HUES48 (cell line): ENCODE data around the gene KRT83.

Experiments used
- H3K27ac ChIP-seq: one replicate; pipeline ENCODE4 v1.7.0; 2013; ENCODE audit warnings: low read depth, low read length, inconsistent platforms
- H3K27me3 ChIP-seq: 2 replicates; pipeline ENCODE4 v1.6.1; 2013; ENCODE audit warnings: mild to moderate bottlenecking, low read length; ENCODE audit not compliant: control insufficient read depth, insufficient read depth
- H3K36me3 ChIP-seq: 2 replicates; pipeline ENCODE4 v1.6.1; 2013; ENCODE audit warnings: low read length; ENCODE audit not compliant: control insufficient read depth, insufficient read depth
- H3K4me1 ChIP-seq: 2 replicates; pipeline ENCODE4 v1.6.1; 2013; ENCODE audit warnings: mild to moderate bottlenecking, low read length; ENCODE audit not compliant: control insufficient read depth, insufficient read depth
- H3K4me3 ChIP-seq: 2 replicates; pipeline ENCODE4 v1.5.1; 2013; ENCODE audit warnings: mild to moderate bottlenecking, low read depth, low read length
- H3K9ac ChIP-seq: 2 replicates; pipeline ENCODE4 v1.6.1; 2013; ENCODE audit warnings: mild to moderate bottlenecking, low read depth, low read length, moderate library complexity
- H3K9me3 ChIP-seq: 2 replicates; pipeline ENCODE4 v1.6.1; 2013; ENCODE audit warnings: low read length; ENCODE audit not compliant: control insufficient read depth, insufficient read depth

KRT83 gene

DNA sequence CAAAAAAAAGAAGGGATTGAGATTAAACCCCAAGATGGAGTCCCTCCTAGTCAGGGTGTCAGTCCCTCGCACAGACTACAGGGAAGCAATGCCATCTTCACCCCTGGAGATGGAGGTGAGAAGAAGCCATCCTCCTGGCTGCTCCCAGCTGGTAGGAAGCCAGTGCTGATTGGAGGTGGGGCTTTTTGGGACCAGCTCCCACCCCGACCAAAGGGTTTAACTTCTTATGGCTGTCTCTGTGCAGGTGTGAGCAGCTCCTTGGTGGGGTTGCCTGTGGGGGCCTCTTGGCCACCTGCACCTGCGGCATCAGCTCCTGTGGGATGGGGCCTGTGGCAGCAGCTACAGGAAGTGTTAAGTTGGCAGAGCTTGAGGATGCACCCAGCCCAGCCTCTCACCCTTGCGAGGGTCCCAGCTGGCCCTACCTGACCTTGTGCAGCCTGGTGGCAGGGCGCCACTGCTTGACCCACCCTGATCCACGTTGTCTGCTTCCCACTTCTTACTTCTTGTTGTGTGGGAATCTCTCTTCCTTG is 50.6 kb downstream of the KRT83 start:
- Histone ChIP-seq H3K36me3 (no peaks in the 10 kb centered on the region), H3K4me1 (peaks cover 3% of the 10 kb centered on the region; the same call in 1 of the 2 replicates), H3K9me3 (no peaks in the 10 kb centered on the region), H3K9ac (no peak overlapping the region), H3K4me3 (no peak overlapping the region), H3K27me3 (no peaks in the 10 kb centered on the region), H3K27ac (no peak overlapping the region)

DNA sequence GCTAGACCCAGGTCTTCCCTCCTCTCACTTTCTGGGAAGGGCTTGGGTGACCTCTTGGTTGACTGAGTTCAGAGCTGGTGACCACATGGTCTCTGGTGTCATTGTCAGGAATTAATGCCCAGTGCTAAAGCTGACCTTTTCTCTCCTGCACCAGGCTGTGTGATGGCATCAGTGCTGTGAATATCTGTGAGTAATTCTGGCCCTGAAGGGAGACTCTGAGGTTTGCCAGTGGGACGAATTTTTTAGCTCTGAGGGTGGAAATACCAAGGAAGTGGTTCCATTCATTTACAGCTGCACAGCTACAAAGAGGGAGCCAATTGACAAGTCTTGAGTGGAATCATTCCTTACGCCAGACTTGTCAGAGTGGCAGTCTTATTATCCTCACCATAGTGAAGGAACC is 53.0 kb downstream of the KRT83 start:
- no peak overlapping the region for H3K27ac ChIP-seq
- no peak overlapping the region for H3K9ac ChIP-seq
- peaks cover 3% of the 10 kb centered on the region; the same call in 1 of the 2 replicates for H3K4me1 ChIP-seq
- no peaks in the 10 kb centered on the region for H3K9me3 ChIP-seq
- H3K36me3 ChIP-seq: no peaks in the 10 kb centered on the region
- H3K4me3 ChIP-seq: no peak overlapping the region
- no peaks in the 10 kb centered on the region for H3K27me3 ChIP-seq

DNA sequence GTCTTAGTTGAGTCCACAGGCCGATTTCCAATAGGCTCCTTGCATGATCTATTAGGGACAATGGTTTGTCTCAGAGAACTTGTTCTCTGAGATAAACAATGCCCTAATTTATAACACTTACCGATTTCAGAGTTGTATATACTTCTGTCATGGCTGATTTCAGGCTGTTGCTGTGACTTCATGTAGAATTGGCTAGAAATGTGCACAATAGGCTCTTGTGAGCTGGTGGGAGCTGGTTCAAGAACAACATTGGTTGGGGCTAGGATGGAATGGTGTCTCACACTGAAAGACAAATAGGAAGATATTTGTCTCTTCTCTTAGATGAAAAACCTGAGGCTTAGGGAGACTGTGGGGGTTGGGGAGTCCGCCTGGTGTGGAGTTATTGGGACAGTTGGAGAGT is 53.5 kb downstream of the KRT83 start:
- no peaks in the 10 kb centered on the region for H3K27me3 ChIP-seq
- 0 out of 2 replicates have a peak, but pooled peaks cover 3% of the 10 kb centered on the region for H3K9me3 ChIP-seq
- no peaks in the 10 kb centered on the region for H3K36me3 ChIP-seq
- H3K27ac ChIP-seq: no peak overlapping the region
- H3K9ac ChIP-seq: no peak overlapping the region
- peaks cover 3% of the 10 kb centered on the region; the same call in 1 of the 2 replicates for H3K4me1 ChIP-seq
- no peak overlapping the region for H3K4me3 ChIP-seq

DNA sequence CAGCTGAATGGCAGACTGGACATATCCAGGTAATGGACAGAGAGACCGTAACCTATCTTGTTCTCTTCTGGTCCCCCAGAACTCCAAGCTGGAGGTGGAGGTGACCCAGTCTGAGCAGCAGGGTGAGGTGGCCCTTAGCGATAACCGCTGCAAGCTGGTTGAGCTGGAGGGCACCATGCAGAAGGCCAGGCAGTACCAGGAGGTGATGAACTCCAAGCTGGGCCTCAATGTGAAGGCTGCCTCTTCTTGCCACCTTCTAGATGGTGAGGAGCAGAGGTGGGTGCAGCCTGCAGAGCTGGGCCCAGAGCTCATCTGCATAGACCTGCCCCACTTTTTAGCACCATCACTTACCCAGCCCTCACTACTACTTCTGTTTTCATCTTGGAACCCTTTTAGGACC is 53.9 kb downstream of the KRT83 start:
- Histone ChIP-seq H3K4me3 (no peak overlapping the region), H3K4me1 (peaks cover 3% of the 10 kb centered on the region; the same call in 1 of the 2 replicates), H3K27ac (no peak overlapping the region), H3K36me3 (no peaks in the 10 kb centered on the region), H3K9me3 (peaks cover 5% of the 10 kb centered on the region; the same call in 1 of the 2 replicates), H3K27me3 (no peaks in the 10 kb centered on the region), H3K9ac (no peak overlapping the region)

DNA sequence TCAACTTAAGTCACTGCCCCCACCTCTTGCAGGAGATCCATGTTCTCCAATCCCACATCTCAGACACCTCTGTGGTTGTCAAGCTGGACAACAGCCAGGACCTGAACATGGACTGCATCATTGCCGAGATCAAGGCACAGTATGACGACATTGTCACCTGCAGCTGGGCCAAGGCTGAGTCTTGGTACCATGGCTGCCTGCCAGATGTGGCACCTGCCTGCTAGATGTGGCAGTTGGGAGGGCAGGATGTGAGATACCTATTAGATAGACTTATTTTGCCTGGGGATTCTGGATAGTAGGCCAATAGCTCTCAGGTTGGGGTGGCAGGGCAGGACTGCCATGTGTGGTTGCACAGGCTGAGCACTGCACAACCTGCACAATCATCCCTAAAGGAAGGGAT is 54.7 kb downstream of the KRT83 start:
- Histone ChIP-seq H3K4me1 (peaks cover 3% of the 10 kb centered on the region; the same call in 1 of the 2 replicates), H3K36me3 (no peaks in the 10 kb centered on the region), H3K27me3 (no peaks in the 10 kb centered on the region), H3K27ac (no peak overlapping the region), H3K4me3 (no peak overlapping the region), H3K9ac (no peak overlapping the region), H3K9me3 (peaks cover 9% of the 10 kb centered on the region; the same call in 1 of the 2 replicates)

DNA sequence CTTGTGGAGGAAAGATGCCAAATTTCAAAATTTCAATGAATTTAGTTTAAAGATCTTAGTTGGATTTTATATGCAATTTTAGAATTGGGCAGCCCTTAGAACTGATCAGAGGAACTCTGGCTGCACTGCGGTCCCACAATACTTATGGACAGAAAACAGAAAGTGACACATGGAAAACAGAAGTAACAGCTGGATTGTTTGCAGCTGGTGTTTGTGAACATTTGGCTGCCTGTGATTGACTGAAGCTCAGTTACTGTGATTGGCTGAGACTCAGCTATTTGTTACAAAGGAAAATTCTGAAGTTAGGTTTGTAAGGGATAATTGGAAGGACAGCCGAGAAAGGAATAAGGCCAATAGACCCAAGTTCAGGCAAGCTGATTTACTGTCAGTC is 56.8 kb downstream of the KRT83 start:
- no peak overlapping the region for H3K9ac ChIP-seq
- no peaks in the 10 kb centered on the region for H3K36me3 ChIP-seq
- H3K9me3 ChIP-seq: peaks cover 9% of the 10 kb centered on the region; the same call in 1 of the 2 replicates
- H3K27ac ChIP-seq: no peak overlapping the region
- peaks cover 3% of the 10 kb centered on the region; the same call in 1 of the 2 replicates for H3K4me1 ChIP-seq
- H3K4me3 ChIP-seq: no peak overlapping the region
- peaks cover 4% of the 10 kb centered on the region for H3K27me3 ChIP-seq
